ENCODE measurements around the gene PMF1.

PMF1 gene

GRCh38 chr1:156281693-156282478 is 69.1 kb downstream of the PMF1 start:
- POLR2A ChIA-PET (ENCODE audit: low non-redundant PET), result interaction anchor here (0.6 to 1.3 kb wide), 2 partner anchors 9 to 50 kb away, joined by 3 read pairs; no protein-coding TSS in a partner anchor
- H3K27ac ChIP-seq, result peak overlapping the region; percentile 88
- DNase-seq (ENCODE audit: low spot score), result no peak
- TF ChIP-seq, protein P1, sequence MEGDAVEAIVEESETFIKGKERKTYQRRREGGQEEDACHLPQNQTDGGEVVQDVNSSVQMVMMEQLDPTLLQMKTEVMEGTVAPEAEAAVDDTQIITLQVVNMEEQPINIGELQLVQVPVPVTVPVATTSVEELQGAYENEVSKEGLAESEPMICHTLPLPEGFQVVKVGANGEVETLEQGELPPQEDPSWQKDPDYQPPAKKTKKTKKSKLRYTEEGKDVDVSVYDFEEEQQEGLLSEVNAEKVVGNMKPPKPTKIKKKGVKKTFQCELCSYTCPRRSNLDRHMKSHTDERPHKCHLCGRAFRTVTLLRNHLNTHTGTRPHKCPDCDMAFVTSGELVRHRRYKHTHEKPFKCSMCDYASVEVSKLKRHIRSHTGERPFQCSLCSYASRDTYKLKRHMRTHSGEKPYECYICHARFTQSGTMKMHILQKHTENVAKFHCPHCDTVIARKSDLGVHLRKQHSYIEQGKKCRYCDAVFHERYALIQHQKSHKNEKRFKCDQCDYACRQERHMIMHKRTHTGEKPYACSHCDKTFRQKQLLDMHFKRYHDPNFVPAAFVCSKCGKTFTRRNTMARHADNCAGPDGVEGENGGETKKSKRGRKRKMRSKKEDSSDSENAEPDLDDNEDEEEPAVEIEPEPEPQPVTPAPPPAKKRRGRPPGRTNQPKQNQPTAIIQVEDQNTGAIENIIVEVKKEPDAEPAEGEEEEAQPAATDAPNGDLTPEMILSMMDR (conservative IDR thresholded peaks at IDR 0.05; ENCODE audit: low read depth), result no peak
- CTCF ChIA-PET, result interaction anchor here (1.9 kb wide), 1 partner anchor 38 kb away, joined by 7 read pairs; no protein-coding TSS in a partner anchor

- ChIA-PET CTCF (interaction anchor here (0.6 to 1.9 kb wide), 3 partner anchors 37 to 275 kb away, joined by 3 to 7 read pairs (median 3); no protein-coding TSS in a partner anchor), POLR2A (ENCODE audit: low non-redundant PET) (interaction anchor here (1.3 kb wide), 1 partner anchor 10 kb away, joined by 3 read pairs; no protein-coding TSS in a partner anchor)
- TF ChIP-seq, protein P1 (conservative IDR thresholded peaks at IDR 0.05; ENCODE audit: low read depth), result no peak
- H3K27ac ChIP-seq, result peak within 1 kb of the TSS; percentile 88
- peak; percentile 92 for DNase-seq (ENCODE audit: low spot score)
Observed at GRCh38 chr1:156282479-156283222, 69.8 kb downstream of the PMF1 start, which contains the start of gene SMG5. Gene SMG5, minus strand, starts transcription at chr1:156282825. Its CDS starts 145 bp downstream, at chr1:156282680.

DNA sequence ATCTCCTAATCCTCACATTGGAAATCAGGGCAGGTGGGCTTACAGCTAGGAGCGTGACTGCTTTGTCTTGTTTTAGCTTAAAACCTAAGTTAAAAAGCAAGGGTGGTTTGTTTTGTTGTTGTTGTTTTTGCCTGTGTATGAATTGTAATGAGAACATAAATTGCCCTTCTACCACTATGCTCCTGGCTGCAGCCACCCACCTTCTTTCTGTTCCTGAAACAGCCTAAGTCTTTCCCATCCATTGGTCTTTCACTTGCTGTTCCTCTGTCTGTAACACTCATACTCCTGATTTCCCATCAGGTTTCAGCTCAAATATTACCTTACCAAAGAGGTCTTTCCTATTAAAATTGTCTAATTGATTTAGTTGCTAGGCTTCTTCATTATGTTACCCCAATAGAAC is 70.7 kb downstream of the PMF1 start:
- H3K27ac ChIP-seq, result no peak overlapping the region
- TF ChIP-seq, protein P1 (conservative IDR thresholded peaks at IDR 0.05; ENCODE audit: low read depth), result no peak
- ChIA-PET CTCF (interaction anchor here (0.6 kb wide), 1 partner anchor 164 kb away, joined by 3 read pairs; no protein-coding TSS in a partner anchor), POLR2A (ENCODE audit: low non-redundant PET) (no interaction called here)
- no peak for DNase-seq (ENCODE audit: low spot score)

DNA sequence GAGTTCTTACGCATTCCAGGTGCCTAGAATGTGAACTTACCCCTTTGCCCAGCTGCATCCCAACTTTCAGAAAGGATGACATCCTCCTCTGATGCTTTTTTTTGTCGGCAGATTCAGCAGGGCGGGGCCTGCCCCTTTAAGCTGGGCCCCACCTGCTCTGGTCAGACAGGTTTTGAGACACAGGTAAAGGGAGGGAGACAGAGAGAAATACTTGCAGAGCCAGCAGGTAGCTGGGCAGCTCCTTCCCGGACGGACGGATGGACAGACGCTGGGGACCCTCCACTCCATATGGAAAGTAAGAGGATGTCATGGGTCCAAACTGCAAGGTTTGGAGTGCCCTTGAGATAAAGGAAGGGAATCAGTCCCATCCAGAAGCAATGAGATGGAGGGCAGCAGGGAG is 71.3 kb downstream of the PMF1 start, which contains the start of gene TMEM79:
TMEM79 (plus strand) TSS at position 214 of the 400 bp plus-strand sequence. CDS start 902 bp downstream, outside the sequence.
- POLR2A ChIA-PET (ENCODE audit: low non-redundant PET), result interaction anchor here (0.7 kb wide), 1 partner anchor 245 kb away, joined by 3 read pairs; no protein-coding TSS in a partner anchor
- H3K27ac ChIP-seq, result peak within 1 kb of the TSS; percentile 88
- peak; percentile 64 for DNase-seq (ENCODE audit: low spot score)
- CTCF ChIA-PET, result interaction anchor here (0.6 kb wide), 1 partner anchor 11 kb away, joined by 3 read pairs; the partner anchor contains the start of gene GLMP
- TF ChIP-seq, protein P1 (conservative IDR thresholded peaks at IDR 0.05; ENCODE audit: low read depth), result no peak

DNA sequence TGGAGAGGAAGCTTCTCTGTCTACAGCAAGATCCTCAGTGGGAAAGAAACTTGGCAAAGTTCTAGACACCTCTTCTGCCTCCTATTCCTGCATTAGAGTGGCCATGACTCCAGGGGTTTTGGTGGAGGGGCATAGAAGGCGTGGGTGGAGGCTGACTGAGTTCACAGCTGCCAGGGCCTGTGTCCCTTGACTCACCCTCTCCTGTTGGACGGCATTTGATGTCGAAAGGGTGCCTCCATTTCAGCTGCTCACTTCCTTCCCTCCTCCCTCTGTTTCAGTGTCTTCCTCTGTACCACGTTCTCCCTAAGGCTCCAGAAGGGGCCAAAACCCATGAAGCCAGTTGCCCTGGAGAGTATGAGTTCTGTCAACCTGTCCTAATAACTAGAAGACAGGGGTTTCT is 72.0 kb downstream of the PMF1 start:
- ChIA-PET CTCF (interaction anchor here (0.6 kb wide), 1 partner anchor 11 kb away, joined by 3 read pairs; the partner anchor contains the start of gene GLMP), POLR2A (ENCODE audit: low non-redundant PET) (interaction anchor here (0.5 to 0.7 kb wide), 4 partner anchors 14 to 244 kb away, joined by 3 to 8 read pairs (median 3); no protein-coding TSS in a partner anchor)
- TF ChIP-seq, protein P1 (conservative IDR thresholded peaks at IDR 0.05; ENCODE audit: low read depth), result no peak
- H3K27ac ChIP-seq, result peak overlapping the region; percentile 55
- no peak for DNase-seq (ENCODE audit: low spot score)

DNA sequence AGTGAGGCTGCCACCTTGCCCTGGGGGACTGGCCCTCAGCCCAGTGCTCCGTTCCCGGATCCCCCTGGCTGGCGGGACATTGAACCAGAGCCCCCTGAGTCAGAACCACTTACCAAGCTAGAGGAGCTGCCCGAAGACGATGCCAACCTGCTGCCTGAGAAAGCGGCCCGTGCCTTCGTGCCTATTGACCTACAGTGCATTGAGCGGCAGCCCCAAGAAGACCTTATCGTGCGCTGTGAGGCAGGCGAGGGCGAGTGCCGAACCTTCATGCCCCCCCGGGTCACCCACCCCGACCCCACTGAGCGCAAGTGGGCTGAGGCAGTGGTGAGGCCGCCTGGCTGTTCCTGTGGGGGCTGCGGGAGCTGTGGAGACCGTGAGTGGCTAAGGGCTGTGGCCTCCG is 72.6 kb downstream of the PMF1 start:
- H3K27ac ChIP-seq, result peak overlapping the region; percentile 55
- TF ChIP-seq, protein P1 (conservative IDR thresholded peaks at IDR 0.05; ENCODE audit: low read depth), result no peak
- ChIA-PET CTCF (interaction anchor here (0.6 kb wide), 1 partner anchor 60 kb away, joined by 3 read pairs; no protein-coding TSS in a partner anchor), POLR2A (ENCODE audit: low non-redundant PET) (no interaction called here)
- DNase-seq (ENCODE audit: low spot score), result no peak

All from RWPE1 (cell line).